ENCODE data around the gene VAV1. TPM values are rescaled to one million over a fixed set of nuclear protein-coding genes. Genes with fewer than 3 reads are reported as not detected.

VAV1 gene
- total RNA-seq, 1 donor from 2014 or later, result 36.2 TPM

DNA sequence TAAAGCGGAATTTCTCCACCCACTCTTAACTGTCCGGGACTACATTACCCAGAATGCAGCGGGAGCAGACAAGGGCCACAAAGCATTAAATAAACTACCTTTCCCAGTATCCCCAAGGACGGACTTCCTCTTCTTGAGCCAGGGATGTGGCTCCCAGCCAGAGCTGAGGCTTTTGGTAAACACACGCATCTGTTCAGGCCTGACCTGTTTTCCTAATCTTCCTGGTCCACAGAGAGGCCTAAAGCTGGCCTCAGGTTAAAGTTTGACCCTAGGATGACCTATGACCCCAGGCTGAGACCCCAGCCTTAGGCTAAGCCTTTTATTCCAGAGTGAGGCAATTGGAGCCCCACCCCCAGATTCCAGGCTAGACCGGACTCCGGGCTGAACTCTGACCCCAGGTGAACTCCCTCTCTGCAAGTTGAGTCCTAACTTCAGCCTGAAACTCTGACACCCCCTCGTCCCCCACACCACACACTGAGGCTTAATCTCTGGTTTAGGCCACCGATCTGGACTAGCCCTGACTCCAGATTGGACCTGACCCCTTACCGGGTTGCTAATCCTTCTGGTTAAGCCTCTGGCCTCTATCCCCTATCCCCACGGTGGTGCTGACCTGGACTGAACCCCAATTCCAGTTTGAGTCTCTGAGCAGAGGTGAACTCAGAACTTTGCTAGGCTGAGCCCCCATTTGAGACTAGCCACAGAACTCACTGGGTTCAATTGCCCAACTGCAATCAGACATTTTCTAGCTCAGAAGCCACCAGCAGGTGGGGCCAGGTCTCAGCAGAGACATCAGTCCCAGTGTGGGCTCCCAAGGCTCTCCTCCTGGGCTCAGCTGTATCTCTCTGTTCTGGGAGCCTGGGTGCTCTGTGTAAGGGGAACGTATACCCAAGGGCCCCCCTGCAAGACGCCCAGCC lies 34.4 kb upstream of the VAV1 start:
- DNase-seq (peak; percentile 96), ATAC-seq (peak; percentile 53 to 57)
- Histone ChIP-seq H3K27ac (peak overlapping the region; percentile 78), H3K36me3 (peaks cover 16% of the 10 kb centered on the region), H3K27me3 (ENCODE audit: low read depth) (no peaks in the 10 kb centered on the region), H3K4me3 (peak overlapping the region; percentile 93), H3K9me3 (no peaks in the 10 kb centered on the region), H3K4me1 (peaks cover 55% of the 10 kb centered on the region)
- peak; percentile 64 for TF ChIP-seq CTCF (IDR thresholded peaks at IDR 0.05)
- intact Hi-C loops (cut with DNase I), result no loop called here

- ATAC-seq (no peak), DNase-seq (peak; percentile 70)
- intact Hi-C loops (cut with DNase I), result no loop called here
- Histone ChIP-seq H3K4me3 (peak overlapping the region; percentile 93), H3K36me3 (peaks cover 16% of the 10 kb centered on the region), H3K27me3 (ENCODE audit: low read depth) (no peaks in the 10 kb centered on the region), H3K27ac (peak overlapping the region; percentile 78), H3K4me1 (peaks cover 62% of the 10 kb centered on the region), H3K9me3 (no peaks in the 10 kb centered on the region)
- no peak for TF ChIP-seq CTCF (IDR thresholded peaks at IDR 0.05)
Measured at GRCh38 chr19:6738787-6739389, 33.6 kb upstream of the VAV1 start.

- intact Hi-C loops (cut with DNase I), result no loop called here
- Histone ChIP-seq H3K4me1 (peaks cover 67% of the 10 kb centered on the region), H3K9me3 (no peaks in the 10 kb centered on the region), H3K27ac (peak within 1 kb of the TSS; percentile 81), H3K27me3 (ENCODE audit: low read depth) (no peaks in the 10 kb centered on the region), H3K4me3 (peak within 1 kb of the TSS; percentile 93), H3K36me3 (peaks cover 17% of the 10 kb centered on the region)
- peak; percentile 89 for DNase-seq
- ATAC-seq, result peak; percentile 50 to 67
- TF ChIP-seq CTCF (IDR thresholded peaks at IDR 0.05), result no peak
Measured at GRCh38 chr19:6739390-6739882, 33.1 kb upstream of the VAV1 start, which contains the start of gene TRIP10. TRIP10 (plus strand) TSS chr19:6739680; CDS start chr19:6739762, 82 bp downstream.

DNA sequence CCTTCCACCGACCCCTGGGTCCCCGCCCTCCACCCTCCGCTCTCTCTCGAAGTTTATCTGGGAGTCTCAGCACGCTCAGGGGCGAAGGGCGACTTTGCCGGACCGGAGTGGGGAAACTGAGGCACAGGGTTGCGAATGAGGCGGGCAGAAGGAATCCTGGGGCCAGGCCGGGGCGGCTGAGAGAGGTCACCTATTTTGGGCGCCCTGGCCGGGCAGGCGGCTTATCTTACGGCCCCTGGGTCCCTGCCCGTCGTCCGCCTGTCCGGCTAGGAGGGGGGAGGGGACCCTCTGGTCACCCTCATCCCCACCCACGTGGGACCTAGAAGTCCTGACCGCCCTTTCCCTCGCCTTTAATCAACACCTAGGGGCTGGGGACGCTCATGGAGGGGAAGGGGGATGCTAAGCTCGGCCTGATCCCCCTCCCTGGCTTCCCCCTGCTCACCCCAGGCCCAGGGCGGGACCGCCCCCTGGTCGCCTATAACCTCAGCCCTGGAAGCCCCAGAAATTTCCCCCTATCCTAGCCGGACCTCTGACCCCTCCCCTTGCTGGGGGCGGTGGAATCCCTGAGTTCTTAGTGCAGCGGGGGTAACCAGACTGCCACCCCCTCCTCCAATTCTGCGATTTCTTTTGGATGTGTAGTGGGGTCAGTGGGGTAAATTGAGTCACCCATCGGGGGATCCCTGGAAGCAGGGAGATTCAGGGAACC lies 32.5 kb upstream of the VAV1 start:
- DNase-seq, result peak; percentile 69
- no peak for ATAC-seq
- Histone ChIP-seq H3K27ac (peak overlapping the region; percentile 81), H3K27me3 (ENCODE audit: low read depth) (no peaks in the 10 kb centered on the region), H3K36me3 (peaks cover 20% of the 10 kb centered on the region), H3K4me3 (peak overlapping the region; percentile 93), H3K9me3 (no peaks in the 10 kb centered on the region), H3K4me1 (peaks cover 73% of the 10 kb centered on the region)
- intact Hi-C loops (cut with DNase I), result no loop called here
- no peak for TF ChIP-seq CTCF (IDR thresholded peaks at IDR 0.05)

Data from lower lobe of right lung (tissue), 2 donors.